T follicular helper cell (primary cell): Measurements from ENCODE around the gene SSTR3.
"Not testable (repeated sequence)": the region's sequence is repeated elsewhere in the genome, so short reads cannot be mapped to it uniquely, and the experiment has no call there.

Experiments
- DNase-seq: peaks from one replicate; pipeline ENCODE4 v3.0.0-alpha.2; 2020; ENCODE audit warnings: low read depth

The SSTR3 gene

DNA sequence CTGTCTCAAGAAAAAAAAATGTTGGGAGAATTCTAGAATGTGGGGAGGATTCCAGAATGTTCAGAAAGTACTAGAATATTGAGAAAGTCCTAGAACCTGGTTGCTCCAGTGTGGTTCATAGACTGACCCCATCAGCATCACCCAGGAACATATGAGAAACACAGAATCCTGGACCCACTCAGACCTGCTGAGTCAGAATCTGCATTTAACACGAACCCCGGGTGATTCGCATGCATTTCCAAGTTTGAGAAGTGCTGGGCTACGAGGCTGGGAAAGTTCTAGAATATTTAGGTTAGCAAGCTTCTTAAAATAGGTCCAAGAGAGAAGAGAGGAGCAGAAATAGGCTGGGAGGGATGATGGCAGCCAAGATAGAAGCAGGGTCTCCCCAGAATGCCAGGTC is 30.6 kb downstream of the SSTR3 start:
- no peak for DNase-seq

GRCh38 chr22:37180531-37181231 is 31.6 kb downstream of the SSTR3 start:
- DNase-seq, result no peak

- DNase-seq, result no peak
Observed at GRCh38 chr22:37179622-37180420, 32.5 kb downstream of the SSTR3 start.

DNA sequence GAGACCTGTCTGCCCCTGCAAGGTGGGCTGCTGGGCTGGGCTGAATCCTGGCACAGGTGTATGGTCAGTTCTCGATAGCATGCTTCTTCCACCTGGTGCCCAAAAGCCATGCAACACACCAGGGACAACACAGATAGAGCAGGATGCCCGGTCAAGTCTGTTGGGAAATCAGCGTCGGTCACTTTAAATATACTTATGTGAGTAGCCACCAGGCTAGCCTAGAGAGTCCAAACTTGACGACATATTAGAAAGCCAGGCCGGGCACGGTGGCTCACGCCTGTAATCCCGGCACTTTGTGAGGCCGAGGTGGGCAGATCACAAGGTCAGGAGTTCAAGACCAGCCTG is 33.2 kb downstream of the SSTR3 start:
- no peak for DNase-seq

DNA sequence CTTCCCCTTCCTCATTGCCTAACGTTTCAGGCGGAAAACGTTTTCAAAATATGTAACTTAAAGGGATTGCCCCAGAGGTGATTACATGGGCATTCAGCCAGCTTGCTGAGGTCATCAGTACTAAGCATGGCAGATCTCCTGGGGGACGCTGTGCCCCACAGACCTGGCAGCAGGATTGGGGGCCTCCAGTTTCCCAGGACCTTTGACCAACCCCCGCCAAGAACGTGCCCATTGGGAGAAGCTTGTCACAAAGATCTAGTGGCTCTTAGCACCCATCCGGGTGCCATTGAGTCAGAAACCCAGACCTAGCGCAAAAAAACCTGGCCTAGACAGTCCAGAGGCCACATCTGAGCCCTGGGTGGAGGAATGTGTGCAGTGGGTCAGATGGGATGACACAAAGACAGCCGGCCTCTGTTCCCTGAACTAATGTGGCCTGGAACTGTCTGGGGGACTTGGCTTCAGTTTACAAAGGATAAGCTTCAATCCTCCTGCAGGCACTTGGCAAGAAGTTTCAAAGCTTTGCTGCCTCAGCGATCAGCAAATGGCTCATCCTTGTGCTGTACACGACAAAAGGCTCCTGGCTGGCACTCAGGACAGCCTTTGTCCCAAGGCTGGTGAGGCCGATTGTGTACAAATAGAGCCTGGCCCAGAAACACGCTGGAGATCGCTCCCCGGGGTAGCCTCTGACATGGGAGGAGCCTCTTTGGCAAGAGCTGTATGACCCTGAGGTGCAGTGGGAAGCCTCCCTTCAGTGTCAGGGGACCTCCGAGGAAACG is 33.7 kb downstream of the SSTR3 start:
- no peak for DNase-seq

- DNase-seq, result no peak
Observed at GRCh38 chr22:37177755-37178154, 34.5 kb downstream of the SSTR3 start.

DNA sequence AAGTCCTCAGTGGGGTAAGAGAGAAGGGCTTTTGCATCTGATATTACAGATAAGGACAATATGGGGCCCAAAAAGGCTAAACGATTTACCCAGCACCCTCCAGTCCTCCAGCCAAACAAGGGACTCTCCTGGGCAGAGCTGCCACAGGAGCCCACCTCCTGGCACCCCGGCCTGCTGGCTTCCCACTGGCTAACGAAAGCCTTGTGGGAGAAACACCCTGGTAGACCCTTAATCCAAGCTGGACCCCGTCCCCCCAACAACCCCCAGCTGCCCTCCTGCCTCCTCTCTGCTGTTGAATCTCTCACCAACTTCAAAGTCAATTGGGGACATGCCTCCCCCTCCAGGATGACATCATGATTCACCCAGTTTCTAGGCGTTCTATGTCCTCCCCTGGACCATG is 35.1 kb downstream of the SSTR3 start:
- DNase-seq, result no peak

- DNase-seq, result no peak
Observed at GRCh38 chr22:37176464-37177061, 35.7 kb downstream of the SSTR3 start.

DNA sequence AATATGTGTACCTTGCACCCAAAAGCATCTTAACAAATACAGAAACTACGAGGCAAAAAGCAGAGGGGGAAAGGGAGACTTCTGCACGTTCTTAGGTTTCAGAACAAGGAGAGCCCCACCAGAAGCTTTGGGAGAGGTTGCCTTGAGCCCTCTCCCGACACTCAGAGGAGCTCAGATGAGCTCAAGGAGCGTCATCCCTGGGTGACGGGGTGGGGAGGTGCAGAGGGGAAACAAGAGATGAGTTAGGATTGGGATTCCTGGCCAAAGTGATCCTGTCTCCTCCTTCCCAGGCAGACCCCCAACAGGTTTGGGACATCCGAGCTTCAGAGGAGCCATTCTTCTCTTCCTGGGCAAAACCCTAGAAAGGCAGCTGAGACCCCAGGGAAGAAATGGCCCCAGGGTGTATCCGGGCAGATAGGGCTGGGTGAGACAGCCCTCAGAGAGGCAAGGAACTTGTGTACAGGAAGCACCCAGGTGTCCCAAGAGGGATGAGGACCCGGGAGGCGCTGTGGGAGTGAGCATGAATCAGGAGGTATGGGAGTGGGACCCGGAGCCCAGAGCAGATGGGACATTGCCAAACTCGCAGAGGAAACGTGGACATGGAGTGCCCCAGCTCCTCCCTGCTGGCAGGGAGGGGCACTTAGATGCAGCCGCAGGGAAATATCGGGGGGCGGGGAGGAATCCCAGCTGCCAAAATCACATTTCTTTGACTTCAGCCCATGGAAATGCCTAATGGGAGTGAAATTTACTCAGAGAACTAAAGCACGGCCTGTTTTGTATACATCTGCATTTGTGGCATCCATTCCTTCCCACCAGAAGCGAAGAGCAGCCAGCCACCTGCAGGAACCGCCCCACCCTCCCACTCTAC is 36.6 kb downstream of the SSTR3 start:
- DNase-seq, result no peak

- DNase-seq, result no peak
Observed at GRCh38 chr22:37174964-37175363, 37.3 kb downstream of the SSTR3 start.

DNA sequence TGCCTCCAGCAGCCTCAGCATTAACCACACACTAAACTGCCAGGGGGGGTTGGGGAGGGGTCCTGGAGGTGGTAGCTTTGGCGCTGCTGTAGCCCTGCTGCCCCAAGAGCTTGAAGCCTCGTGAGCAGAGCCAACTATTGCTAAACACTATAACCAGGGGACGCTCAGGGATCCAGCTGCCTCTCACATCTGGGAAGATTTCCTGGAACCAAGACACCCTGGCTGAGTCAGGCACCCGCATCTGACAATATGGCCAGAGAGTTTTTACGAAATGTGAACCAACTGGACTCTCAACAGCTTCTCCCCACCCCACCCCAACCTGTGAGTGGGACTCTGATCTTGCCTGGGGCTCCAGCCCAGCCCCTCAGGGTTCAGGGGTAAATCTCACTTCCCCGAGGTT is 38.6 kb downstream of the SSTR3 start:
- DNase-seq, result no peak

DNA sequence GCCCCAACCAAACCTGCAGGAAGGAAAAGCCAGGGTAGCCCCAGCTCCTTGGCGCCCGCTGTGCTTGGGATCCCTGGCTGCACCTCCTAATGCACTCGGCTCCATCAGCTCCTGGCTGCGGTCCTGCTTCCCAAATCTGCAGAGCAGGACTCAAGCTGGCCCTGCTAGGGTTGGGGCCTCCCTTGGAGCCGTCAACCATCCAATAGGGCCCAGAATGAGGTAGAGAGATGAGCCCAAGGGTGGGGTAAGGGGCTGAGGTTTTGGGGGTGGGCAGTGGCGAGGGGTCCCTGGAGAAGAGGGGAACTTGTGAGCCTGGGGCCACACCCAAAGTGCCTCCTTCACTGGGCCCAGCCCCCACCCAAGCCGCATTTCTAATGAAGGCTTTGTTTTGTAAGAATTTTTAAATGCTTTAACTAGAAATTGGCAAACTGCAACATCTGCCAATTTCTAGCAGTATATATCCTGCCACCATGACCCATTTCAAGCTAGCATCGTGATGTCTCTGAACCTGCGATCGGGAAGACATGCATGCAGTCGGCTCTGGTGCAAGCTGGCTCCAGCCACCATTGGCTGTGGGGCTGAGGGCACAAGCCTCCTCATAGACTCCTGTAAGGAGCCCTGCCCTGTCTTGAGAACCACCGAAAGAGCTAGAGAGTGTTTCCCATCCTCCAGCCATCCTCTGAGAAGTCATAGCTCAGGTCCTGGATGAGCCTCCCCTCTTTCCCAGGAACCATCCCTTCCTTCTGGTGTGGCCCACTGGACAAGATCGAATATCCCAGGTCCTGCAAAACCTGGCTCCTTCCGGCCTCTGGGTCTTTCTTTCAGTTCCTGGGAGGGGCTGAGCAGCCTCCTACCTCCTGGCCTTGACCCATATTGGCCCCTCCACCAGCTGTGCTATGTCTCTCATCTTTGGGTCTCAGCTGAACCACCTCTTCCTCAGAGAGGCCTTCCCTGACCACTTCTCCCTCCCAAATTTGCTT is 39.7 kb downstream of the SSTR3 start:
- no peak for DNase-seq

DNA sequence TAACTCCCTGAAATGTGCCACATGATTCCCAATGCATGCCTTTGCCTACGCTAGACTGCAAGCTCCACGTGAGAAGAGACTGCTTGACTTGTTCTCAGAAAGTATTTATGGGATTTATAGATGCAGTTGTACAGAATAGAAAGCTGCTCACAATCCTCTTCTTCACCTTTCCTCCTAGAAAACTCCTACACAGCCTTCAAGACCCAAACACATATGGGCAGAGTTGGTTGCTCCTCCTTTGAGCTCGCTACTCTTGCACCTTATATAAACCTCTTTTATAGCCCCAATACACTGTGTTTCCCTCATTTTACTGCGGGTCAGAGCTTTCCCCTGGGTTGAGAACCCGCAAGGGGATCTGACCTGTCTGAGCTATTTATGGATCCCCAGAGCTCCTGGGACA is 40.6 kb downstream of the SSTR3 start:
- DNase-seq, result no peak

- DNase-seq, result not testable (repeated sequence)
Observed at GRCh38 chr22:37170689-37171405, 41.4 kb downstream of the SSTR3 start.

GRCh38 chr22:37169947-37170688 is 42.2 kb downstream of the SSTR3 start:
- no peak for DNase-seq

DNA sequence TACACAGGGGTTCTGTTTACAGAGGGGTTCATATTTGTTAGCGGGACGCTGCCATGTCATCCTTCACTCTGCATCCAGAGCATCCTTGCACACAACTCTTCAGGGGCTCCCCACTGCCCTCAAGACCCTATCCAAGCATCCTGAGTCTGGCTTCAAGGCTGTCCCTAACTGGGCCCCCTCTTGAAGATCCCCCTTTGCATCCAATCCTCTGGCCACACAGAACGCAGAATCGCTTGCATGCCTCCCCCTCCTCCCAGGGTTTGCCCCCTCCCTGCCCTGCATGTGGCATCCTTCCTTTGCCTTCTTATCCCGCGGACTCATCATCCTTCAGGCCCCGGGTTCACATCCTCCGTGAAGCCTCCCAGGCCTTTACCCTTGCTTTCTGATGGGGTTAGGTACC is 42.9 kb downstream of the SSTR3 start:
- no peak for DNase-seq

- no peak for DNase-seq
Observed at GRCh38 chr22:37167981-37168647, 44.2 kb downstream of the SSTR3 start.
